Upper lobe of left lung (tissue), 4 donors: Measurements from ENCODE around the gene APBA3.

Source experiments
- CTCF ChIP-seq, 6 experiments: fragments of 450-650 bp in 4 of 6; fragments of 200-600 bp in 2 of 6; sonication (generic) in 2 of 6; IDR thresholded peaks; one replicate each; pipeline ENCODE4 v1.5.1; 2016 to 2019; ENCODE audit warnings: antibody characterized with exemption in 6 of 6
- EP300 ChIP-seq, 4 donors: sonication (generic); formaldehyde crosslinking; IDR thresholded peaks; one replicate each; pipeline ENCODE4 v1.5.1; 2017; ENCODE audit warnings: antibody characterized with exemption in 4 of 4, control low read depth in 2 of 4
- POLR2A ChIP-seq, 4 donors: fragments of 450-650 bp; IDR thresholded peaks; one replicate each; pipeline ENCODE4 v1.5.1; 2016 to 2017; ENCODE audit warnings: antibody characterized with exemption in 4 of 4, mild to moderate bottlenecking in 2 of 4
- POLR2AphosphoS5 ChIP-seq, 2 donors: sonication (generic); formaldehyde crosslinking; IDR thresholded peaks; one replicate each; pipeline ENCODE4 v1.5.1; 2017; ENCODE audit warnings: antibody characterized with exemption in 2 of 2

- no peak for TF ChIP-seq CTCF (IDR thresholded peaks at IDR 0.05)
- TF ChIP-seq POLR2A (IDR thresholded peaks at IDR 0.05), result no peak
- no peak for TF ChIP-seq EP300 (IDR thresholded peaks at IDR 0.05)
- no peak for TF ChIP-seq POLR2AphosphoS5 (IDR thresholded peaks at IDR 0.05)
These were observed 30.6 kb upstream of the APBA3 start for GRCh38 chr19:3792114-3792513.
